GM23248 (cell line): ENCODE measurements around the gene LRP2. TPM values are rescaled to one million over a fixed set of nuclear protein-coding genes. Genes with fewer than 3 reads are reported as not detected.

Experiments used
- DNase-seq: peaks from one replicate; pipeline ENCODE4 v3.0.0-alpha.2; 2015
- H2AFZ ChIP-seq: fragments of 200-600 bp; sonication (generic); 2 replicates; pipeline ENCODE4 v1.6.1; 2016; ENCODE audit warnings: antibody characterized with exemption
- H3F3A ChIP-seq: fragments of 200-600 bp; sonication (generic); 2 replicates; pipeline ENCODE4 v1.6.1; 2016; ENCODE audit warnings: mild to moderate bottlenecking, antibody characterized with exemption, mixed run types; ENCODE audit not compliant: insufficient read depth
- H3K27ac ChIP-seq: fragments of 200-600 bp; sonication (generic); 2 replicates; pipeline ENCODE4 v1.5.1; 2016; ENCODE audit warnings: mild to moderate bottlenecking
- H3K27me3 ChIP-seq: fragments of 200-600 bp; sonication (generic); replicated peaks from 2 replicates; pipeline ENCODE4 v1.6.1; 2016; ENCODE audit warnings: mild to moderate bottlenecking; ENCODE audit not compliant: insufficient read depth
- H3K36me3 ChIP-seq: fragments of 200-600 bp; sonication (generic); 2 replicates; pipeline ENCODE4 v1.6.1; 2016; ENCODE audit warnings: low read depth, mild to moderate bottlenecking
- H3K4me1 ChIP-seq: fragments of 200-600 bp; sonication (generic); 2 replicates; pipeline ENCODE4 v1.6.1; 2016; ENCODE audit warnings: mild to moderate bottlenecking; ENCODE audit not compliant: insufficient read depth
- H3K4me2 ChIP-seq: fragments of 200-600 bp; sonication (generic); one replicate; pipeline ENCODE4 v1.6.1; 2016; ENCODE audit warnings: mild to moderate bottlenecking; ENCODE audit not compliant: unreplicated experiment
- H3K4me3 ChIP-seq: fragments of 200-600 bp; sonication (generic); 2 replicates; pipeline ENCODE4 v1.5.1; 2016; ENCODE audit warnings: mild to moderate bottlenecking
- H3K79me2 ChIP-seq: fragments of 200-600 bp; sonication (generic); 2 replicates; pipeline ENCODE4 v1.6.1; 2016; ENCODE audit warnings: mild to moderate bottlenecking; ENCODE audit not compliant: insufficient read depth
- H3K9ac ChIP-seq: fragments of 200-600 bp; sonication (generic); 2 replicates; pipeline ENCODE4 v1.6.1; 2016; ENCODE audit warnings: mild to moderate bottlenecking
- H3K9me2 ChIP-seq: fragments of 200-600 bp; sonication (generic); 2 replicates; pipeline ENCODE4 v1.6.1; 2016; ENCODE audit warnings: mixed run types, mild to moderate bottlenecking, moderate library complexity; ENCODE audit not compliant: insufficient read depth
- H3K9me3 ChIP-seq: fragments of 200-600 bp; sonication (generic); one replicate; pipeline ENCODE4 v1.6.1; 2017; ENCODE audit warnings: low read depth
- H4K20me1 ChIP-seq: fragments of 200-600 bp; sonication (generic); 2 replicates; pipeline ENCODE4 v1.6.0; 2016; ENCODE audit not compliant: insufficient read depth
- EZH2 ChIP-seq: fragments of 200-600 bp; sonication (generic); IDR thresholded peaks from 2 replicates; pipeline ENCODE4 v1.6.1; 2018; ENCODE audit warnings: antibody characterized with exemption, mild to moderate bottlenecking; ENCODE audit not compliant: insufficient read depth, poor library complexity, severe bottlenecking
- EZH2phosphoT487 ChIP-seq: fragments of 200-600 bp; sonication (generic); IDR thresholded peaks from 2 replicates; pipeline ENCODE4 v1.6.1; 2018; ENCODE audit warnings: antibody characterized with exemption, moderate library complexity, mild to moderate bottlenecking, low read depth; ENCODE audit not compliant: insufficient read depth
- WGBS, 2 experiments: methylation state at CpG; one replicate each; pipeline ENCODE4 v1.1.6; 2015 to 2017; ENCODE audit warnings: low lambda C conversion rate in 2 of 2, low coverage in 1 of 2; ENCODE audit errors: missing lambda C conversion rate in 2 of 2; 5-methylcytosine and 5-hydroxymethylcytosine counted together
- in situ Hi-C: fragments of 300-500 bp; cut with MboI; formaldehyde crosslinking; loops from 2 replicates; pipeline ENCODE4 v1.15.0; 2020
- polyA plus RNA-seq: library from polyadenylated mRNA; unstranded; fragments of >200 nt; fragmentation: Nextera tagmentation; extraction: Ambion mirVana; gene quantifications from 2 replicates; pipeline ENCODE4 v1.2.1, GENCODE V29; 2016
- total RNA-seq: library from RNA; depleted of rRNA; stranded (reverse); fragments of >200 nt; shearing (Covaris generic); gene quantifications from 2 replicates; pipeline ENCODE4 v1.2.3, GENCODE V29; 2014

The LRP2 gene
- total and polyA plus RNA-seq, 2 experiments from 2014 or later, result not detected

- Histone ChIP-seq H3F3A (no peaks in the 10 kb centered on the region), H3K27me3 (no peaks in the 10 kb centered on the region), H3K27ac (no peak overlapping the region), H3K9ac (no peak overlapping the region), H3K4me3 (no peak overlapping the region), H3K4me1 (no peaks in the 10 kb centered on the region), H3K9me3 (no peaks in the 10 kb centered on the region), H2AFZ (no peak overlapping the region), H3K36me3 (no peaks in the 10 kb centered on the region), H3K79me2 (no peaks in the 10 kb centered on the region), H3K9me2 (no peaks in the 10 kb centered on the region), H4K20me1 (no peaks in the 10 kb centered on the region), H3K4me2 (no peak overlapping the region)
- in situ Hi-C loops, result no loop called here
- WGBS, 2 experiments, result 33 to 43% methylated on average over 3 of the region's 3 CpGs
- DNase-seq, result no peak
- TF ChIP-seq EZH2 (no peak), EZH2phosphoT487 (no peak)
Observed at GRCh38 chr2:169208026-169208425, 154.3 kb downstream of the LRP2 start.

DNA sequence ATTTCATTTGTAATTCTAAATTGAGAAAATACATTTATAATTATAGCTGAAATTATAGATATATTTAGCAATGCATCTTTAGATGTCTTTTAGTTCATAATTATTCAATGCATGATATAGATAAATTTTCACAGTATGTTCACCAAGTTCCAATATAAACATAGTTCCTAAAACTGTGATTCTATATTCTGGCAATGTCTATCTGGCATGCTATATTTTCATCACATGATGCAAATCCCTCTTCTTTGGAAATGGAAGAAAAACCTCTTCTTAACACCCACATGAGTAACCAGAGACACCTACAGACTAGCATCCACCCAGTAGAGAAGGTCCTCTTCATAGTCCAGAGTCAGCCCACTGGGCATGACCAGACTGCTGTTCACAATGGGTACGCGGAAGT lies 157.2 kb downstream of the LRP2 start:
- Histone ChIP-seq H3K4me3 (no peak overlapping the region), H3K27me3 (no peaks in the 10 kb centered on the region), H3K9me3 (no peaks in the 10 kb centered on the region), H3K4me1 (no peaks in the 10 kb centered on the region), H3K9me2 (no peaks in the 10 kb centered on the region), H2AFZ (no peak overlapping the region), H3K9ac (no peak overlapping the region), H3K36me3 (no peaks in the 10 kb centered on the region), H3F3A (no peaks in the 10 kb centered on the region), H3K27ac (no peak overlapping the region), H3K79me2 (no peaks in the 10 kb centered on the region), H4K20me1 (no peaks in the 10 kb centered on the region), H3K4me2 (no peak overlapping the region)
- in situ Hi-C loops, result no loop called here
- 80 to 87% methylated on average over 2 of the region's 2 CpGs for WGBS, 2 experiments
- no peak for TF ChIP-seq EZH2phosphoT487
- TF ChIP-seq EZH2, result no peak
- no peak for DNase-seq

DNA sequence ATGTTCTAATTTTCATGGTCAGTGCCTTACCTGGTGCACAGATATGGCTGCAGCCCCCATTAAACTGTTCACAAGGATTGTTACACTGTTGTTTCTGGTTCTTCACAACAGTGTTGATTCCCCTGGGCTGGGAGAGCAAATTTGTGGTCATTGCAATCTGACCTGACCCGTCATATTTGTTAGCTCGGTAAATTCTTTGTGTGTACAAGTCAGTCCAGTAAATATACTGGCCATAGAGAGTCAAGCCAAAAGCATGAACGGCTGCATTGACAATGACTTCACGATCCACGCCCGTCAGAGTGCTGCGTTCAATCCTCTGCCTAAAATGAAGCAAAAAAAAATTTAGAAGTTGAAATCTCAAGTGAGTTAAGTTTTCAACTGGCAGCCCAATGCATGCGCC lies 158.4 kb downstream of the LRP2 start:
- no peak for DNase-seq
- 38 to 46% methylated on average over 8 of the region's 8 CpGs for WGBS, 2 experiments
- Histone ChIP-seq H3K27me3 (no peaks in the 10 kb centered on the region), H4K20me1 (no peaks in the 10 kb centered on the region), H3K9ac (no peak overlapping the region), H3K79me2 (no peaks in the 10 kb centered on the region), H3K4me1 (no peaks in the 10 kb centered on the region), H3K9me2 (no peaks in the 10 kb centered on the region), H3K9me3 (no peaks in the 10 kb centered on the region), H3K4me3 (no peak overlapping the region), H3K27ac (no peak overlapping the region), H2AFZ (no peak overlapping the region), H3K4me2 (no peak overlapping the region), H3F3A (no peaks in the 10 kb centered on the region), H3K36me3 (no peaks in the 10 kb centered on the region)
- in situ Hi-C loops, result no loop called here
- TF ChIP-seq EZH2, result no peak
- TF ChIP-seq EZH2phosphoT487, result no peak

DNA sequence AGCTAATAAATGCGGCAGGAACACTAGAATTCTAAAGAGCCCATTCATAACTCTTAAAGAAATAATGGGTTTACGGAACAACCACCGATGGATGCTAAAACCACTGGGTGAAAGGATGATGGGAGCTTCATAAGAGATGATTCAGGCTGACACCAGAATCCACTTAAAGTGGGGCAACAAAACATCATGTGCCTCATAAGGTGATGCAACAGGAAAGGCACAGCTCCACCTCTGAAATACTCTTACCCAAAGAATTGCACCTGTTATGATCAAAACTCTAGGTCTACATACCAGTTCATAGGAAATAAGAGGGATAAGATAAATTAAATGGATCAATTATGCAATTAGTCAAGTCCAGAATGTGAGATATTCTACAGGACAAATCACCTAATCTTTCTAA lies 161.6 kb downstream of the LRP2 start:
- Histone ChIP-seq H3K27ac (no peak overlapping the region), H3K4me2 (no peak overlapping the region), H4K20me1 (no peaks in the 10 kb centered on the region), H3F3A (no peaks in the 10 kb centered on the region), H3K79me2 (no peaks in the 10 kb centered on the region), H3K9me2 (no peaks in the 10 kb centered on the region), H3K9me3 (no peaks in the 10 kb centered on the region), H3K4me3 (no peak overlapping the region), H2AFZ (no peak overlapping the region), H3K4me1 (no peaks in the 10 kb centered on the region), H3K9ac (no peak overlapping the region), H3K36me3 (no peaks in the 10 kb centered on the region), H3K27me3 (no peaks in the 10 kb centered on the region)
- no peak for TF ChIP-seq EZH2phosphoT487
- WGBS, 2 experiments, result 47 to 52% methylated on average over 3 of the region's 3 CpGs
- no peak for DNase-seq
- in situ Hi-C loops, result no loop called here

DNA sequence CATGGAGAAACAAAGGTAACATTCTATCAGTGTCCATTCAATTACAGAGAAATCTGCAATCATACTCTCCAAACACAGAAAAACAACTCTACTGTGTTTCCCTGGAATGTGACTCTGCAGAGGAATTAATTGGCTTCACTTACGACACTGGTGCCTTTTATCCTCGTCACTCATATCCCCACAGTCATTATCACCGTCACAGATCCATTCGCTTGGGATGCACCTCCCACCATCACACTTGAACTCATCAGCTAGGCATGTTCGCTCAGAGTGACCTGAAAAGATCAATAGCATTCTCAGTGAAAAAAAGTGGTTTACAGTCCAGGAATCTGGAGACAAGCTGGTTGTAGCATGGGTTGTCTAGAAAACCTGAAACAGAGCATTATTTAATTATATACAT lies 168.7 kb downstream of the LRP2 start:
- no peak overlapping the region for H3K4me3 ChIP-seq
- in situ Hi-C loops, result no loop called here
- H3K9me3 ChIP-seq, result no peaks in the 10 kb centered on the region
- H3K4me2 ChIP-seq, result no peak overlapping the region
- TF ChIP-seq EZH2phosphoT487 (no peak), EZH2 (no peak)
- H3K9me2 ChIP-seq, result no peaks in the 10 kb centered on the region
- no peak overlapping the region for H3K9ac ChIP-seq
- 6% methylated on average over 5 of the region's 5 CpGs for WGBS, 2 experiments
- H3K27me3 ChIP-seq, result no peaks in the 10 kb centered on the region
- DNase-seq, result no peak
- no peaks in the 10 kb centered on the region for H3F3A ChIP-seq
- no peaks in the 10 kb centered on the region for H3K4me1 ChIP-seq
- no peak overlapping the region for H3K27ac ChIP-seq
- H3K36me3 ChIP-seq, result no peaks in the 10 kb centered on the region
- no peak overlapping the region for H2AFZ ChIP-seq
- no peaks in the 10 kb centered on the region for H4K20me1 ChIP-seq
- H3K79me2 ChIP-seq, result no peaks in the 10 kb centered on the region
